ENCODE results near the gene COA5.

Gene COA5

DNA sequence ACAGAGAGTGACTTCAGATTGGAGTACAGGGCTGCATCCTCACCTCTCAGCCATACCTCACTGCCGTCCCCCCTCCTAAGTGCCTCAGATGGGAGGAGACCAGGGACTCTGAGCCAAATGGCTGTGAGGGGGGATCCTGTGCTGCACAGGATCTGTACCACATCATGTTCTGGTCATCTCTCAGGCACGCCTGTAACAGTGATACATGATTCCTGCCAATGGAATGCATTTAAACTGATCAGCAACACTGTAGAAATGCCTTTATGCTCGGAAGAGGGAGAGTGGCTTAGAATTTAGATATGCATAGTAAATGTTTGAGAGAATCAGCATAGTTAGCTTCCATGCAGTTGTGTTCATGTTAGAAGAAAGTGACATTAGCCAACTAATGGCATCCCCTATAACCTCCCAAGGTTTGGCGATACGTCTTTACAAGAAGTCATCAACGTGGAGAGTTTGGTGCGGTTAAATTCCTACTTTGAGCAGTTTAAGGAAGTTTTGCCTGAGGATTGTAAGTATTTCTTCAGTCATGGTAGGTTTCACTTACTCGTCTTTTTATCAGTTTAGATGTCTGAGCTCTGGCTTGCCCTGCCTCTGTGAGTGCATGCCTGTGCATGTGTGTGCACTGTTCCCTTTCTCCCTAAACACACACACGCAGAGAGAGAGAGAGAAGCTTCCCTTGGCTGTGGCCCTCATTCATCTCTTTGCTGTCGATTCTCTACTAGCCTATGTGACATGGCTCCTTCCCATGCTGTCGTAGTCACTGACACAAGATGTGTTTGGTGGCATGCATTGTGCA is 40.0 kb downstream of the COA5 start:
- DNase-seq (ENCODE audit: low read depth), result peak; percentile 63
- H3K4me3 ChIP-seq (ENCODE audit: low read length), result no peak overlapping the region
- TF ChIP-seq, protein P1, sequence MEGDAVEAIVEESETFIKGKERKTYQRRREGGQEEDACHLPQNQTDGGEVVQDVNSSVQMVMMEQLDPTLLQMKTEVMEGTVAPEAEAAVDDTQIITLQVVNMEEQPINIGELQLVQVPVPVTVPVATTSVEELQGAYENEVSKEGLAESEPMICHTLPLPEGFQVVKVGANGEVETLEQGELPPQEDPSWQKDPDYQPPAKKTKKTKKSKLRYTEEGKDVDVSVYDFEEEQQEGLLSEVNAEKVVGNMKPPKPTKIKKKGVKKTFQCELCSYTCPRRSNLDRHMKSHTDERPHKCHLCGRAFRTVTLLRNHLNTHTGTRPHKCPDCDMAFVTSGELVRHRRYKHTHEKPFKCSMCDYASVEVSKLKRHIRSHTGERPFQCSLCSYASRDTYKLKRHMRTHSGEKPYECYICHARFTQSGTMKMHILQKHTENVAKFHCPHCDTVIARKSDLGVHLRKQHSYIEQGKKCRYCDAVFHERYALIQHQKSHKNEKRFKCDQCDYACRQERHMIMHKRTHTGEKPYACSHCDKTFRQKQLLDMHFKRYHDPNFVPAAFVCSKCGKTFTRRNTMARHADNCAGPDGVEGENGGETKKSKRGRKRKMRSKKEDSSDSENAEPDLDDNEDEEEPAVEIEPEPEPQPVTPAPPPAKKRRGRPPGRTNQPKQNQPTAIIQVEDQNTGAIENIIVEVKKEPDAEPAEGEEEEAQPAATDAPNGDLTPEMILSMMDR (IDR thresholded peaks at IDR 0.05; ENCODE audit: insufficient read depth, low read depth, low read length, missing control alignments), result no peak

DNA sequence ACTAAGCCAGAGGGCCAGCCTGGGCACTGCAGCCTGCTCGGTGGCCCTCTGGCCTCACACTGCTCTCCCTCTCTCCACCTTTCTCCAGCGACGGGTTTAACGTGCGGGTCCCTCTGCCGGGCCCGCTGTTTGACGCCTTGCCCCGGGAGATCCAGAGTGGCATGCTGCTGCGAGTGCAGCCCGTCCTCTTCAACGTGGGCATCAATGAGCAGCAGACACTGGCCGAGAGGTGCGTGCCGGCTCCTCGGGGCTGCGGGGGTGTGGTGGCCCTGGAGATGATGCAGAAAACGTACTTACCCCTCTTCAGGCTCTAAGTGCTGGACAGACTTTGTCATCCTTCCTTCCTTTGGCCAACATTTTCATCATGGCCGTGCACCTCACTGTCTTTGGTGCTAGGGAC is 42.4 kb downstream of the COA5 start:
- H3K4me3 ChIP-seq (ENCODE audit: low read length), result no peak overlapping the region
- DNase-seq (ENCODE audit: low read depth), result no peak
- TF ChIP-seq, protein P1 (IDR thresholded peaks at IDR 0.05; ENCODE audit: insufficient read depth, low read depth, low read length, missing control alignments), result no peak

DNA sequence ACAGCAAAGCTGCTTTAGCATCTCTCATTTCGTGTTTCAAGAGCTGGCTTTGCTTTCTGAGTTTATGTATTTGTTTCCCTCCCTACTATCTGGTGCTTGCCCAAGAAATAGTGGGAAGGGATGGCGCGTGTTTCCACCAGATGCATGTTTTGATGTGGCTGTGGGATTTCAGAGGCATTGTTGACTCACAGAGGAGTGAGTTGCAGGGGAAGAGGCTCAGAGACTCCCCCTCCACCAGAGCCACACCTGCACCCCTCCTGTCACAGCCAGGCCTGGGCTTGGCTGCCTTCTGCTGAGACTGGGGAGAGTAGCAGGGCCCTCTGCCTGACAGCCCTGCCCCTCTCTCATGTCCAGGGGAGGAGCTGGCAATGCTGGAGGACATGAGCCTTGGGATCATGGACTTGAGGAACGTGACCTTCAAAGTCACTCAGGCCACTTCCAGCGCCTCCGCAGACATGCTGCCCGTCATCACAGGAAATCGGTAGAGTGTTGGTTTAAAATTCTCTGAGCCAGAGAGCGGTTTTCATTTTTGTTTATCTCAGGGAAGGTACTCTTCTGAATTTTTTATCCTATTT is 42.9 kb downstream of the COA5 start:
- DNase-seq (ENCODE audit: low read depth), result no peak

DNA sequence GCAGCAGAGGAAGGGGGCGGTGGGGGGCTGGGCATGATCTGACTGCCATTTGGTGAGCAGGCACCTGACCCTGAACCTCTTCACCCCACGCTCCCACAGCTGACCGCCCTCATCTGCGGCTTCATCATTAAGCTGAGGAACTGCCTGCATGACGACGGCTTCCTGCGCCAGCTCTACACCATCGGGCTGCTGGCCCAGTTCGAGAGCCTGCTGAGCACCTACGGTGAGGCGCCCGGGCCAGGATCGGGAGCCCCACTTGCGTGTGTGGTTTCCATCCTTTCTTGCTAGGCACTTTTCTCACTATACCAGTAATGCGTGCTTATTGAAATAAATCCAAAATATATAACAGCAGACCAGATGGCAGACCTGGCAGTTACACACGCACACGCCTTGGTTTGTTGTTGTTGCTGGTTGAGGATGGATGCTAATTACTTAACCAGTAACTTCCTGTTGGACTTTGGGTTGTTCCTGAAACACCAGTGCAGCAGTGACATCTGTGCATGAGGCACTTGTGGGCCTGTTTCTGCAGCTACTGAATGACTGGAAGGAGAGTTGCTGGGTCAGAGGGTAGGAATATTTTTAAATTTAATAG is 43.7 kb downstream of the COA5 start:
- H3K4me3 ChIP-seq (ENCODE audit: low read length), result no peak overlapping the region
- DNase-seq (ENCODE audit: low read depth), result no peak
- TF ChIP-seq, protein P1 (IDR thresholded peaks at IDR 0.05; ENCODE audit: insufficient read depth, low read depth, low read length, missing control alignments), result no peak

More for the DNA sequence above, 42.9 kb downstream of the COA5 start:
- no peak overlapping the region for H3K4me3 ChIP-seq (ENCODE audit: low read length)
- TF ChIP-seq, protein P1 (IDR thresholded peaks at IDR 0.05; ENCODE audit: insufficient read depth, low read depth, low read length, missing control alignments), result no peak

DNA sequence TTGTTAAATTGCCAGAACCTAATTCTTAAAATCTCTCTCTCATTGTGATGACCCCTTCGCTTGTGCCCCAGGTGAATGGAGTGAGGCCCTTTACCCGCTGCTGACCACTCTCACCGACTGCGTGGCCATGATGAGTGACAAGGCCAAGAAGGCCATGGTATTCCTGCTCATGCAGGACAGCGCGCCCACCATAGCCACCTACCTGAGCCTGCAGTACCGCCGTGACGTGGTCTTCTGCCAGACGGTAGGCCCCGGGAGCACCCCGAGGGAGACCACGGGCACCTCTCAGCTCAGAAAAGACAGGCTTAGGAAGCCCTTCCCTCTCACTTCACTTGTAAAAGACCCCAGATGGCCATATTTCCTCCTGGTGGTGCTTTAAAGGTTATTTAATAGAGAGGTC is 44.9 kb downstream of the COA5 start:
- H3K4me3 ChIP-seq (ENCODE audit: low read length), result no peak overlapping the region
- TF ChIP-seq, protein P1 (IDR thresholded peaks at IDR 0.05; ENCODE audit: insufficient read depth, low read depth, low read length, missing control alignments), result no peak
- DNase-seq (ENCODE audit: low read depth), result no peak

DNA sequence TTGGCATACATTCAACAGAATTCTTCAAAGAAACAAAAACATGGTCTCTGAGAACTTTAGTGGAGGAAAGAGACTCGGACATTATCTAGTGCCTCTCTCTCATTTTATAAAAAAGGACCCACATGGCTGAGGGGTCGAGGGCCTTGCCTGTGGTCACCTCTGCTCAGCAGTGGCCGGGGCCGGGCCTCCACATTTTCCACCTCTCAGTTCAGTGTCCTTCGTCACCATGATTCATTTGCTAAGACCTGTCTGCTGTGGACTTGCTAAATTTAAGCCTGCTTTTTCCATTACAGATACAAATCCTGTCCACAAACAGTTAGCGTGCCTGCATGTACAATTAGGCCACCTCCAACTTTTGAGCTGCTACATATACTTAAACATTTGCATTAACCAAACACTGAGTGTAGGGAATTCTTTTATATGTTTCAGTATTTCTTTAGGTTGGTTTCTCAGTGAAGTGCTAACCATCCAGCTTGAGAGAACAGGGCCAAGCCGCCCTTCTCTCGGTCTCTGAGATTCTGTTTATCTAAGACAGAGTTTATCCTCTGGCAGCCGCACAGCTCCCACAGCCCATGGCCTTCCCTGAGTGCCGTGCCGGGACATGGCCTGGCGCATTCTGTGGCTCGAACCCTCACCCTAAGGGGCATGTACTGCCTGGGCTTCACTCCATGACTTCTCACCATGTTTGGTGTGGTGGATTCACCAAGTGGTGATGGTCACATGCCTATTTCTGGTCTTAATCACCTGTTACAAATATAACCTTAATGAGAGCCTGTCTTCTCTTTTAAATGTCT is 46.2 kb downstream of the COA5 start:
- no peak for DNase-seq (ENCODE audit: low read depth)
- TF ChIP-seq, protein P1 (IDR thresholded peaks at IDR 0.05; ENCODE audit: insufficient read depth, low read depth, low read length, missing control alignments), result no peak

More for the DNA sequence above, 46.2 kb downstream of the COA5 start:
- H3K4me3 ChIP-seq (ENCODE audit: low read length), result no peak overlapping the region
